Esophagus muscularis mucosa (tissue), 4 donors: Measurements from ENCODE around the gene PRKCE. TPM values are rescaled to one million over a fixed set of nuclear protein-coding genes. Genes with fewer than 3 reads are reported as not detected.

Experiments
- DNase-seq: peaks from one replicate; pipeline ENCODE4 v3.0.0-alpha.2; 2017; ENCODE audit errors: extremely low spot score
- H3K27ac ChIP-seq, 4 donors: fragments of 200-600 bp; sonication (generic); replicated peaks in 1 of 4; 1 replicate in 3 of 4; 2 replicates in 1 of 4; pipeline ENCODE4 v1.5.1; 2016 to 2019; ENCODE audit warnings: mild to moderate bottlenecking in 1 of 4
- H3K27me3 ChIP-seq, 4 donors: fragments of 200-600 bp; sonication (generic); one replicate each; pipeline versions ENCODE4 v1.5.1 to v1.6.0; 2016 to 2019
- H3K36me3 ChIP-seq, 4 donors: fragments of 200-600 bp; sonication (generic); one replicate each; pipeline ENCODE4 v1.5.1; 2016 to 2019
- H3K4me1 ChIP-seq, 4 donors: fragments of 200-600 bp; sonication (generic); one replicate each; pipeline ENCODE4 v1.5.1; 2016 to 2019
- H3K4me3 ChIP-seq, 4 donors: fragments of 200-600 bp; sonication (generic); 1 replicate in 2 of 4; 2 replicates in 2 of 4; pipeline ENCODE4 v1.5.1; 2016 to 2019; ENCODE audit warnings: mild to moderate bottlenecking in 4 of 4, moderate library complexity in 1 of 4
- H3K9me3 ChIP-seq, 4 donors: fragments of 200-600 bp; sonication (generic); 1 replicate in 3 of 4; 2 replicates in 1 of 4; pipeline ENCODE4 v1.5.1; 2016 to 2019
- CTCF ChIP-seq, 3 experiments: fragments of 200-600 bp in 2 of 3; fragments of 450-650 bp in 1 of 3; sonication (generic) in 2 of 3; IDR thresholded peaks; one replicate each; pipeline ENCODE4 v1.5.1; 2017 to 2019; ENCODE audit warnings: antibody characterized with exemption in 3 of 3, mild to moderate bottlenecking in 2 of 3, moderate library complexity in 1 of 3
- EP300 ChIP-seq: sonication (generic); formaldehyde crosslinking; IDR thresholded peaks from one replicate; pipeline ENCODE4 v1.6.1; 2017; ENCODE audit warnings: antibody characterized with exemption
- POLR2A ChIP-seq: fragments of 450-650 bp; IDR thresholded peaks from one replicate; pipeline ENCODE4 v1.6.1; 2017; ENCODE audit warnings: antibody characterized with exemption, moderate library complexity, mild to moderate bottlenecking, low read depth
- POLR2AphosphoS5 ChIP-seq, 2 donors: sonication (generic); formaldehyde crosslinking; IDR thresholded peaks; one replicate each; pipeline ENCODE4 v1.6.1; 2017; ENCODE audit warnings: antibody characterized with exemption in 2 of 2
- WGBS: methylation state at CpG from one replicate; pipeline ENCODE4 v1.1.5; 2018; 5-methylcytosine and 5-hydroxymethylcytosine counted together
- intact Hi-C: fragments of 100-400 bp; cut with DNase I; formaldehyde crosslinking; loops from one replicate; pipeline ENCODE4 v1.15.1; 2023
- total RNA-seq, 4 donors: library from RNA; depleted of rRNA; stranded (reverse); fragments of >200 nt; gene quantifications; one replicate each; pipeline versions ENCODE4 v1.1.0 to v1.2.1, GENCODE V29; 2016

PRKCE gene
- total RNA-seq, 4 donors from 2014 or later: 11.6 to 21.1 (median 13.0) TPM

GRCh38 chr2:45707661-45708060 lies 56.2 kb downstream of the PRKCE start:
- 72% methylated on average over 5 of the region's 6 CpGs for WGBS
- H3K4me3 ChIP-seq: no peak overlapping the region
- intact Hi-C loops: loop anchor here (5.0 kb wide), 1 partner anchor 60 kb away; no protein-coding TSS in a partner anchor

DNA sequence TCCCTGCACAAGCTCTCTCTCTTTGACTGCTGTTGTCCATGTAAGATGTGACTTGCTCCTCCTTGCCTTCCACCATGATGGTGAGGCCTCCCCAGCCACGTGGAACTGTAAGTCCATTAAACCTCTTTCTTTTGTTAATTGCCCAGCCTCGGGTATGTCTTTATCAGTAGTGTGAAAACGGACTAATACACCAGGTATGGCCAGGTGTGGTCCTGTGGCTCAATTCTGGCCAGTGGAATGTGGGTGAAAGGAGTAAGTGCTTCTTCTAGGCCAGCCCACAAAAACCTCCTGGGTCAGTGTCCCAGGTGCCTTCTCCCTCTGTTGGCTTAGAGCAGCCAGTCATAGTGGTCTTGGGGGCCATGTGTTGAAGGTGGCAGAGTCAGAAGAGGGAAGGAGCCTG lies 57.0 kb downstream of the PRKCE start:
- DNase-seq: no peak
- H3K27me3 ChIP-seq: no peaks in the 10 kb centered on the region
- no peak overlapping the region for H3K27ac ChIP-seq
- no peaks in the 10 kb centered on the region for H3K36me3 ChIP-seq
- WGBS: 97% methylated on average over 3 of the region's 3 CpGs
- no peak overlapping the region for H3K4me3 ChIP-seq
- intact Hi-C loops: loop anchor here (5.0 kb wide), 1 partner anchor 59 kb away; no protein-coding TSS in a partner anchor
- TF ChIP-seq CTCF (IDR thresholded peaks at IDR 0.05) (no peak), POLR2A (no peak), POLR2AphosphoS5 (IDR thresholded peaks at IDR 0.05) (no peak), EP300 (no peak)
- H3K4me1 ChIP-seq: peaks cover 21 to 72% (median 60%) of the 10 kb centered on the region in 4 donors
- no peaks in the 10 kb centered on the region for H3K9me3 ChIP-seq

More at GRCh38 chr2:45707661-45708060, 56.2 kb downstream of the PRKCE start:
- TF ChIP-seq POLR2A: no peak
- TF ChIP-seq CTCF (IDR thresholded peaks at IDR 0.05): no peak
- TF ChIP-seq EP300: no peak
- no peak for TF ChIP-seq POLR2AphosphoS5 (IDR thresholded peaks at IDR 0.05)
- Histone ChIP-seq H3K9me3 (no peaks in the 10 kb centered on the region), H3K36me3 (no peaks in the 10 kb centered on the region), H3K4me1 (peaks cover 21 to 68% (median 55%) of the 10 kb centered on the region in 4 donors), H3K27me3 (no peaks in the 10 kb centered on the region), H3K27ac (no peak overlapping the region)
- no peak for DNase-seq

DNA sequence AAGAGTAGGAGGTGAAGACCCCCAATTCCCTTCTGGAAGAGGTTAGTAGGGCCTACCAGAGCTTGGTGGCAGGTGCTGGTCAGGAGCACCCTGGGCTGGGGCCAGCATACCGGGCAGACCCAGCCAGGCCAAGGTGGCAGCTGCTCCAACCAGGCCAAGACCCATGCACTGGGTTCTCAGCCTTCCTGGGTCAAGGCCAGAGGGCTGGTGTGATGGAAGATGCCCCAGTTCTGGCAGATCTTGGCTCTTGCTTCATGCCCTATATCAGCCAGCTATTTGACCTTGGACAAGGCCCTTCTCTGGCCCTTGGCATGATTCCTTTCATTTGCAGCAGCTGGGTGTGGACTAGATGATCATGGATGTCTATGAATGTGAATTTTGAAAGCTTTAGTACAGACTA lies 57.7 kb downstream of the PRKCE start:
- DNase-seq: no peak
- no peak for TF ChIP-seq EP300
- no CpG with 5 or more reads among the region's 1 CpG for WGBS
- Histone ChIP-seq H3K4me3 (no peak overlapping the region), H3K27me3 (no peaks in the 10 kb centered on the region), H3K36me3 (no peaks in the 10 kb centered on the region), H3K27ac (no peak overlapping the region), H3K4me1 (peaks cover 27 to 72% (median 61%) of the 10 kb centered on the region in 4 donors), H3K9me3 (no peaks in the 10 kb centered on the region)
- intact Hi-C loops: loop anchor here (5.0 kb wide), 1 partner anchor 58 kb away; no protein-coding TSS in a partner anchor

- Histone ChIP-seq H3K27me3 (no peaks in the 10 kb centered on the region), H3K9me3 (no peaks in the 10 kb centered on the region), H3K4me3 (no peak overlapping the region), H3K27ac (no peak overlapping the region), H3K4me1 (peaks cover 29 to 69% (median 57%) of the 10 kb centered on the region in 4 donors), H3K36me3 (no peaks in the 10 kb centered on the region)
- TF ChIP-seq CTCF (IDR thresholded peaks at IDR 0.05) (no peak), POLR2AphosphoS5 (IDR thresholded peaks at IDR 0.05) (no peak), POLR2A (no peak), EP300 (no peak)
- no peak for DNase-seq
- 91% methylated on average over 3 of the region's 3 CpGs for WGBS
- intact Hi-C loops: no loop called here
Measured at GRCh38 chr2:45710468-45710867, 59.0 kb downstream of the PRKCE start.

- Histone ChIP-seq H3K36me3 (no peaks in the 10 kb centered on the region), H3K27me3 (no peaks in the 10 kb centered on the region), H3K9me3 (no peaks in the 10 kb centered on the region), H3K27ac (no peak overlapping the region), H3K4me3 (no peak overlapping the region), H3K4me1 (peaks cover 23 to 62% (median 49%) of the 10 kb centered on the region in 4 donors)
- intact Hi-C loops: no loop called here
- no peak for DNase-seq
- TF ChIP-seq CTCF (IDR thresholded peaks at IDR 0.05) (no peak), EP300 (no peak), POLR2A (no peak), POLR2AphosphoS5 (IDR thresholded peaks at IDR 0.05) (no peak)
- WGBS: 96% methylated on average over 2 of the region's 2 CpGs
Measured at GRCh38 chr2:45711224-45711623, 59.7 kb downstream of the PRKCE start.
